ENCODE data around the gene CORO2A. TPM values are rescaled to one million over a fixed set of nuclear protein-coding genes. Genes with fewer than 3 reads are reported as not detected.
"Not testable (repeated sequence)": the region's sequence is repeated elsewhere in the genome, so short reads cannot be mapped to it uniquely, and the experiment has no call there.

Gene CORO2A
- total RNA-seq, 1 experiment from 2014 or later: 4.3 TPM

GRCh38 chr9:98191671-98192502 lies 550 bp downstream of the CORO2A start:
- DNase-seq (ENCODE audit: low read depth): peak; percentile 22

GRCh38 chr9:98191181-98191608 lies 1.2 kb downstream of the CORO2A start:
- DNase-seq (ENCODE audit: low read depth): no peak

GRCh38 chr9:98190757-98191105 lies 1.7 kb downstream of the CORO2A start:
- DNase-seq (ENCODE audit: low read depth): no peak

- DNase-seq (ENCODE audit: low read depth): no peak
These were observed 3.0 kb downstream of the CORO2A start for GRCh38 chr9:98189412-98189811.

GRCh38 chr9:98187926-98188325 lies 4.5 kb downstream of the CORO2A start:
- peak; percentile 14 for DNase-seq (ENCODE audit: low read depth)

GRCh38 chr9:98186236-98186635 lies 6.2 kb downstream of the CORO2A start:
- no peak for DNase-seq (ENCODE audit: low read depth)

DNA sequence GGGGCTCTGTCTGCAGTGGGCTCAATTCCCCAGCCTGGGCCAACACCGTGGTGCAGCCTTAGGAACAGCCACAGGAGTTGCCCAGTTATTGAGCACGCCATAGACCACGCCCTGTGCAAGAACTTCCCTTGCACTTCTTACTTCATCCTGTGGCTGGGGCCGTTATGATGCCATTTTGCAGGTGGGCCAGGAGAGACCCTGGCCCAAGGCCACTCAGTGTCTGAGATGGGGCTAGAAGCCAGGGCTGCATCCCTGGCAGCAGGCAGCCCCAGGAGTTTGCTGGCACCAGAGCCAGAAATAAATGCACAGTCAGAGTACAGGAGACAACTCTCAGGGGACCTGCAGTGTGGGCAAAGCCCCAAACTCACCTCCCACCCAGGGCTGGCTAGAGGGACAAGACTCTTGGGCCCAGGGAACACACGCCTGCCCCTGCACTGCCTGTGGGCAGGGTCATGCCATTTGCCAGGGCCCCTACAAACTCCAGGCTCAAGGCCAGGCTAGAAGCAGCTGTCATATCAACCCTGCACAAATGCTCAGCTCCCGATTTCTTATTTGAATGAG lies 6.7 kb downstream of the CORO2A start:
- DNase-seq (ENCODE audit: low read depth): no peak

DNA sequence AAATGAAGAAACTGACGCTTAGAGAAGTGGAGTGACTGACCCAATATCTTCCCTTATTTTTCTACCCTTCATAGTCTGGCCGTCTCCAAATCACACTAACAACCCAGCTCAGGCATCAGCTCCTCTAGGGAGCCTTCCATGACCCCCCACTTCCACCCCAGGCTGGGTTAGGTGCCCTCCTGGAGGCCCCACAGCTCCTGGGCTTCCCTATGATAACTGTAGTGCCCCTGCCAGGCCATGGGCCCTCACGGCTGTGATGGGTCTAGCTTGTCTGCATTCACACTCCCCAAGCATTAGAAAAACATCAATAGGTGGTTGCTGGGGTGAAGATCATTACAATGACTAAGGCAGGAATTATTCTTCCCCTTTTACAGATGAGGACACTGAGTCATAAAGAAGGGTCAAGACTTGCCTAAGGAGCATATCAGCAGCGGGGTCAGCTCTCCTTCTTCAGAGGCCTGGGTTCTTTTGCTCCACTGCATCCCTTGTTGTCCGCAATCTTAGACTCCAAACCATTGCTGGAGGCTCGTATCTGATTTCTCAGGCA lies 7.3 kb downstream of the CORO2A start:
- peak; percentile 13 for DNase-seq (ENCODE audit: low read depth)

- DNase-seq (ENCODE audit: low read depth): no peak
These were observed 8.1 kb downstream of the CORO2A start for GRCh38 chr9:98184326-98184725.

DNA sequence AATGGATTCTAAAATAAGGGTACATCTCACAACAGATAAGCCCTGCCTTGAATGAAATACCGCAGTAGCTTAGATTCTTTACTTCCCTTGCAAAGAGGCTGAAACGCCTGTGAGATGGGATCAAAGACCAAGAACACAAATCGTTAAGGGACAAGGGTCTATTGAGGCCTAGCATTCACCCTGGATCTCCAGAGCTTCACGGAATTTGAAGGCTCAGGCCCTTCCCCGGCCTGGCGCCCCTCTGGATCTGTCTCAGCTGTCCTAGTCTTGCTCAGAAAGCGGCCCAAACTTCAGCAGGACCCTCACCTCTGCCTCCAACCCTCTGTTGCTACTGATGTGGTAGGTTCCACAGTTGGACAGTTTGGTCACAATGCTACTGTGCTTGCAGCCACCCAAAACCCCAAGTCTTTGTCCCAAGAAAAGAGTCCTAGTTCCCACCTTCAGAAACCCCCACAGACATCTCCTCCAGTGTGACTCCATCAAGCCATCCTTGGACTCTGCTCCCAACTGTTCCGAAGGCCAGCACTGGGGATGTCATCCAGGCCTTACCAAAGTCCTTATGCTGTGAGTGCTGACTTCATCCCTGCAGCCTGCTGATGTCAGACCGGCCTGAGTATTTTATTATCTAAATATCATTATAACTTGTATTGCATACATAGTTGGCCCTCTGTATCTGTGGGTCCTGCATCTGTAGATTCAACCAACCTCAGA lies 9.4 kb downstream of the CORO2A start:
- no peak for DNase-seq (ENCODE audit: low read depth)

DNA sequence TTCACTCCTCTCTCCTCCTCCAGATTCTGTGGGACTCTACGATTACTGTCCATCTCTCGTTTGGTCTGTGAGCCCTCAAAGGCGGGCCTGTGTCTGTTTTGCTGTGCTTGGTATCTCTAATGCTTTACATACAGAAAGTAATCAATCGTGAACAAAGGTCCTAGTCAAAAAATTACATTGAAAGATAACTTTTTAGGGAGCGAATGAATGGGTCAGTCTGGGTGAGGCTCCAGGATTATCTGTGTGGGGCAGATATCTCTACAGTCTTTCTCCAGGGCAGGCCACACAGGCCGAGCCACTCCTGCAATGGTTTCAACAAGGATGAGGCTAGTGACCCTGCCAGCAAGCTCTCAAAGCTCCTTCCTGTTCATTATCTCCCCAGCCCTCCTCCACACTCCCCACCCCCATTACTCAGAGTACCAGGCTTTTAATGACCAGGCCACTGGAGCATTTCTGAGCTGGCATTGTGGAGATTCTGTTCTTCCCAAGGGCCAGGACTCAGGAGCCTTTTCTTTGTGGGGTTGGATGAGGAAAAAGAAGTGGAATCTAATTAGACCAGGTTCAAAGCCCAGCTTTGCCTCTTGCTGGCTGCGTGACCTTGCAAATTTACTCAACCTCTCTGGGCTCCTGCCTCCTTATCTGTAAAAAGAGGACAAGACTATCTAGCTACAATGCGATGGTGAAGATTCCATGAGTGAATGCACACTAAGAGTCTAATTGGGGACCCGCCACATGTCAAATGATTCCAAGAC lies 10.2 kb downstream of the CORO2A start:
- no peak for DNase-seq (ENCODE audit: low read depth)

DNA sequence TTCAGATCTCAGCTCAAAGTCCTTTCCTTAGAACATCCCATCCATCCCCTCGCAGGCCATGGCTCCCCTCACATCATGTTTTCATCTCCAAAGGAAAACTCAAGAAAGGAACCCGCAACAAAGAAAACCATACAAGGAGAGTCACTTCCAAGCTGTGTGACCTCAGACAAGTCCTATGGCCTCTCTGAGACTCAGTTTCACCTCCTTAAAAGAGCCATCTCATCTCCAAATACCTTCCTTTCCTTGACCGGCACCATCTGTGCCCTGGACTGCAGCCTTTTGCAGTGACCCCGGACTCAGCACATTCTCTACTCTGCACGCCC lies 10.7 kb downstream of the CORO2A start:
- no peak for DNase-seq (ENCODE audit: low read depth)

- DNase-seq (ENCODE audit: low read depth): no peak
These were observed 11.4 kb downstream of the CORO2A start for GRCh38 chr9:98180996-98181395.

- DNase-seq (ENCODE audit: low read depth): no peak
These were observed 13.3 kb downstream of the CORO2A start for GRCh38 chr9:98178874-98179850.

DNA sequence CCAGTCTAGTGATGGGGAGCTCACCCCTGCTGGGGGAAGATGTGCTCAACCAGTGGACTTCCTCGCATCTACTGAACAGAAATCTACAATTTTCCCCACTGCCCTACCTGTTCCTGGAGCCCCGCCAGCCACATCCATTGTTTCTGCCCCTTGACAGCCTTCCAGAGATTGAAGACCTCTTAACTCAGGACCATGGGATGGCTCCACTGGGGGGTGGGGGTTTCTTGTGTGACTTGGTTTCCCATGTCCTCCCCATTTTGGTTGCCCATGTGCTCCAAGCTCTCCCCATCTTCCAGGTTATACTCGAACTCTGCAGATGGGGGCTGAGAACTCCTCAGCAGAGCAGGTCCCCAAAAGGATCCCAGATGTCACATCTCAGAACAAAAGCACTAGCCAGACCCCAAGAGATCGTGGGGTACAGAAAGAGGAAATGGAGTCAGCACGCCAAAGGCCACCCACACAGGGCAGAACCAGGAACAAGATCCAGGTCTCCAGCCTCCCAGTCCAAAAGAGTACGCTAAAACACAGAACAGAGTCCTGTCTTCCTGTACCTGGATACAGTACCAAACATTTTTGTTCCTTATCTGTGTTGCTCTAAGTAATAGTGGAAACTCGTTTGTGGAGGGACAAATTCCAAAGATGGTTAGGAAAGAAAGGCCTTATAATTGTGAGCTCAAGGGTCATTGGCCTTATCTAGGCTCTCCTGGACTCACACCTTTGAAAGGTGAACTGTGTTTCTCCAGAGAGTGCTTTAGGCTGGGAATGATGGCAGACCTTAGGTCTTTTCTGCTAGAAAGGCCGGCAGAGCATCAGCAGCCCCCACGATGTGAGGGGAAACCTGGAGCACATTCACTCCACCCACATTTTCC lies 15.8 kb downstream of the CORO2A start:
- DNase-seq (ENCODE audit: low read depth): no peak

- no peak for DNase-seq (ENCODE audit: low read depth)
These were observed 16.7 kb downstream of the CORO2A start for GRCh38 chr9:98175762-98176161.

DNA sequence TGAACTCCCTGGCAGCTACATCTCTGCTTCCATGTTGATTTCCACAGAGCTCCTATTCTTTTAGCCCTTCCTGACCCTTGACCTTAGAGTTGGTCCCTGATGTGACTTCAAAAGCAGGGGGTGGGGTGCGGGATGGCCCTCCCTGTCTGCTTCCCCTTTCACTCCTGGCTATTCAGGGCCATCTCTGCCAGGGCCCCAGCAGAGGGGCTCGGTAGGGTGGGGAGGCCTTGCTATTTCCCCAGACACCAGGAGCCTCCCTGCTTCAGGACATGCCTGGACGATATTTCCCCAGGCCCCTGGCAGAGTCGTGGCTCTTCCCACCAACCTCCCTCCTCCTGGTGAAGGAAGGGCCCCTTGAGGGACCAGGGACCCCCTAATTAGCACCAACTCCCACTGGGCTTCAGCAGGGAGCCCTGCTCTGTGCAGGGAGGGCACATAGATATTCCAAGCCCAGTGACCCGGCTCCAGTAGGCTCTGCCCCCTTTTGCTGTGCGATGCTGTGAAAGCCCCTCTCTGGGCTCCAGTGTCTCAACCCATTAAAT lies 17.3 kb downstream of the CORO2A start:
- no peak for DNase-seq (ENCODE audit: low read depth)

- not testable (repeated sequence) for DNase-seq (ENCODE audit: low read depth)
These were observed 17.9 kb downstream of the CORO2A start for GRCh38 chr9:98174502-98174918.

GRCh38 chr9:98173181-98173580 lies 19.3 kb downstream of the CORO2A start:
- no peak for DNase-seq (ENCODE audit: low read depth)

- peak; percentile 64 for DNase-seq (ENCODE audit: low read depth)
These were observed 19.8 kb downstream of the CORO2A start for GRCh38 chr9:98172604-98173003.

Measured in M059J (cell line).